ENCODE data around the gene CDK12.
"Not testable (repeated sequence)": the region's sequence is repeated elsewhere in the genome, so short reads cannot be mapped to it uniquely, and the experiment has no call there.

Gene CDK12

GRCh38 chr17:39461113-39461925 lies at the start of gene CDK12:
CDK12 (plus strand) TSS chr17:39461486; CDS start chr17:39462072, 586 bp downstream.
- H3K27me3 Mint-ChIP-seq (ENCODE audit: low read depth), result no peaks in the 10 kb centered on the region
- no peaks in the 10 kb centered on the region for H3K9me3 Mint-ChIP-seq
- peak within 1 kb of the TSS; percentile 95 for H3K4me3 Mint-ChIP-seq
- H3K36me3 Mint-ChIP-seq (ENCODE audit: low read depth), result peaks cover 23% of the 10 kb centered on the region
- peak within 1 kb of the TSS; percentile 97 for H3K27ac Mint-ChIP-seq
- H3K4me1 Mint-ChIP-seq (ENCODE audit: low read depth), result peaks cover 34% of the 10 kb centered on the region

- no peaks in the 10 kb centered on the region for H3K9me3 Mint-ChIP-seq
- no peaks in the 10 kb centered on the region for H3K27me3 Mint-ChIP-seq (ENCODE audit: low read depth)
- no peak overlapping the region for H3K27ac Mint-ChIP-seq
- H3K4me1 Mint-ChIP-seq (ENCODE audit: low read depth), result no peaks in the 10 kb centered on the region
- H3K36me3 Mint-ChIP-seq (ENCODE audit: low read depth), result peaks cover 27% of the 10 kb centered on the region
- H3K4me3 Mint-ChIP-seq, result no peak overlapping the region
These were observed 45.1 kb upstream of the CDK12 start for GRCh38 chr17:39416141-39416540.

- H3K4me3 Mint-ChIP-seq, result no peak overlapping the region
These were observed 31.7 kb upstream of the CDK12 start for GRCh38 chr17:39429600-39429999.

GRCh38 chr17:39439868-39440267 lies 21.4 kb upstream of the CDK12 start:
- H3K4me1 Mint-ChIP-seq (ENCODE audit: low read depth); H3K27me3 Mint-ChIP-seq (ENCODE audit: low read depth); H3K27ac Mint-ChIP-seq; H3K9me3 Mint-ChIP-seq; H3K4me3 Mint-ChIP-seq: not testable (repeated sequence)
- H3K36me3 Mint-ChIP-seq (ENCODE audit: low read depth), result peaks cover 33% of the 10 kb centered on the region

More at GRCh38 chr17:39429600-39429999, 31.7 kb upstream of the CDK12 start:
- no peaks in the 10 kb centered on the region for H3K9me3 Mint-ChIP-seq
- no peaks in the 10 kb centered on the region for H3K27me3 Mint-ChIP-seq (ENCODE audit: low read depth)
- H3K36me3 Mint-ChIP-seq (ENCODE audit: low read depth), result peaks cover 27% of the 10 kb centered on the region
- H3K4me1 Mint-ChIP-seq (ENCODE audit: low read depth), result no peaks in the 10 kb centered on the region
- no peak overlapping the region for H3K27ac Mint-ChIP-seq

- Mint-ChIP-seq H3K4me1 (ENCODE audit: low read depth) (peaks cover 12% of the 10 kb centered on the region), H3K27ac (no peak overlapping the region), H3K27me3 (ENCODE audit: low read depth) (no peaks in the 10 kb centered on the region), H3K4me3 (no peak overlapping the region), H3K9me3 (no peaks in the 10 kb centered on the region), H3K36me3 (ENCODE audit: low read depth) (peaks cover 43% of the 10 kb centered on the region)
These were observed 18.0 kb upstream of the CDK12 start for GRCh38 chr17:39443326-39443725.

- H3K4me1 Mint-ChIP-seq (ENCODE audit: low read depth), result peaks cover 17% of the 10 kb centered on the region
- H3K27ac Mint-ChIP-seq, result no peak overlapping the region
- H3K9me3 Mint-ChIP-seq, result no peaks in the 10 kb centered on the region
- no peaks in the 10 kb centered on the region for H3K27me3 Mint-ChIP-seq (ENCODE audit: low read depth)
- H3K36me3 Mint-ChIP-seq (ENCODE audit: low read depth), result peaks cover 27% of the 10 kb centered on the region
- no peak overlapping the region for H3K4me3 Mint-ChIP-seq
These were observed 13.7 kb upstream of the CDK12 start for GRCh38 chr17:39447561-39447960.

- H3K9me3 Mint-ChIP-seq, result no peaks in the 10 kb centered on the region
- no peaks in the 10 kb centered on the region for H3K27me3 Mint-ChIP-seq (ENCODE audit: low read depth)
- peaks cover 16% of the 10 kb centered on the region for H3K4me1 Mint-ChIP-seq (ENCODE audit: low read depth)
- H3K36me3 Mint-ChIP-seq (ENCODE audit: low read depth), result peaks cover 12% of the 10 kb centered on the region
- peak overlapping the region; percentile 95 for H3K27ac Mint-ChIP-seq
- peak overlapping the region; percentile 95 for H3K4me3 Mint-ChIP-seq
These were observed 11.2 kb upstream of the CDK12 start for GRCh38 chr17:39450051-39450450.

- H3K36me3 Mint-ChIP-seq (ENCODE audit: low read depth), result peaks cover 12% of the 10 kb centered on the region
- H3K4me3 Mint-ChIP-seq, result peak within 1 kb of the TSS; percentile 95
These were observed 10.3 kb upstream of the CDK12 start, which contains the start of gene MED1 for GRCh38 chr17:39450847-39451581. MED1 (minus strand) TSS chr17:39451263; CDS start chr17:39451062, 201 bp downstream.

GRCh38 chr17:39455919-39456318 lies 5.4 kb upstream of the CDK12 start:
- Mint-ChIP-seq H3K4me3 (no peak overlapping the region), H3K27ac (no peak overlapping the region), H3K9me3 (no peaks in the 10 kb centered on the region), H3K4me1 (ENCODE audit: low read depth) (peaks cover 8% of the 10 kb centered on the region), H3K36me3 (ENCODE audit: low read depth) (no peaks in the 10 kb centered on the region), H3K27me3 (ENCODE audit: low read depth) (no peaks in the 10 kb centered on the region)

More at GRCh38 chr17:39450847-39451581, 10.3 kb upstream of the CDK12 start, which contains the start of gene MED1:
- Mint-ChIP-seq H3K27ac (peak within 1 kb of the TSS; percentile 95), H3K9me3 (no peaks in the 10 kb centered on the region), H3K4me1 (ENCODE audit: low read depth) (peaks cover 16% of the 10 kb centered on the region), H3K27me3 (ENCODE audit: low read depth) (no peaks in the 10 kb centered on the region)

- Mint-ChIP-seq H3K36me3 (ENCODE audit: low read depth) (peaks cover 23% of the 10 kb centered on the region), H3K4me1 (ENCODE audit: low read depth) (peaks cover 35% of the 10 kb centered on the region), H3K4me3 (peak overlapping the region; percentile 95), H3K9me3 (no peaks in the 10 kb centered on the region), H3K27ac (peak overlapping the region; percentile 97), H3K27me3 (ENCODE audit: low read depth) (no peaks in the 10 kb centered on the region)
These were observed 762 bp downstream of the CDK12 start for GRCh38 chr17:39461926-39462569.

- H3K4me1 Mint-ChIP-seq (ENCODE audit: low read depth), result peaks cover 42% of the 10 kb centered on the region
- H3K36me3 Mint-ChIP-seq (ENCODE audit: low read depth), result peaks cover 27% of the 10 kb centered on the region
- peak overlapping the region; percentile 97 for H3K27ac Mint-ChIP-seq
- H3K27me3 Mint-ChIP-seq (ENCODE audit: low read depth), result no peaks in the 10 kb centered on the region
- H3K9me3 Mint-ChIP-seq, result no peaks in the 10 kb centered on the region
- H3K4me3 Mint-ChIP-seq, result peak overlapping the region; percentile 95
These were observed 1.5 kb downstream of the CDK12 start for GRCh38 chr17:39462631-39463375.

- Mint-ChIP-seq H3K36me3 (ENCODE audit: low read depth) (peaks cover 27% of the 10 kb centered on the region), H3K4me1 (ENCODE audit: low read depth) (peaks cover 42% of the 10 kb centered on the region)
- H3K27me3 Mint-ChIP-seq (ENCODE audit: low read depth), result not testable (repeated sequence)
These were observed 3.4 kb downstream of the CDK12 start for GRCh38 chr17:39464639-39465181.

GRCh38 chr17:39468610-39469009 lies 7.3 kb downstream of the CDK12 start:
- H3K4me3 Mint-ChIP-seq; H3K27ac Mint-ChIP-seq; H3K9me3 Mint-ChIP-seq; H3K27me3 Mint-ChIP-seq (ENCODE audit: low read depth): not testable (repeated sequence)
- H3K4me1 Mint-ChIP-seq (ENCODE audit: low read depth), result peaks cover 28% of the 10 kb centered on the region
- H3K36me3 Mint-ChIP-seq (ENCODE audit: low read depth), result peaks cover 27% of the 10 kb centered on the region

More at GRCh38 chr17:39464639-39465181, 3.4 kb downstream of the CDK12 start:
- not testable (repeated sequence) for H3K27ac Mint-ChIP-seq, H3K9me3 Mint-ChIP-seq
- peak overlapping the region; percentile 95 for H3K4me3 Mint-ChIP-seq

- Mint-ChIP-seq H3K4me3 (no peak overlapping the region), H3K36me3 (ENCODE audit: low read depth) (peaks cover 12% of the 10 kb centered on the region), H3K27me3 (ENCODE audit: low read depth) (no peaks in the 10 kb centered on the region), H3K27ac (no peak overlapping the region), H3K4me1 (ENCODE audit: low read depth) (peaks cover 4% of the 10 kb centered on the region), H3K9me3 (no peaks in the 10 kb centered on the region)
These were observed 12.0 kb downstream of the CDK12 start for GRCh38 chr17:39473310-39473709.

All from T-helper 1 cell treated with Interleukin-12 subunit alpha and Interleukin-12 subunit beta and Interleukin-4 antibody, amounts not matched to agents 30 μg/mL and 1 μg/mL, for 36 hours (primary cell).